Panc1 (cell line): ENCODE measurements around the gene DCXR. TPM values are rescaled to one million over a fixed set of nuclear protein-coding genes. Genes with fewer than 3 reads are reported as not detected.

ENCODE experiments used
- ATAC-seq: fragments of 200-7000 bp; cut with Tn5 transposase; 2 replicates; pipeline ENCODE4 v1.9.1; 2020; ENCODE audit warnings: mild to moderate bottlenecking, moderate library complexity
- BruUV-seq: library from RNA; stranded (reverse); fragments of 400-500 nt; replicated peaks from 2 replicates; lab custom pipeline; 2021; lab: Mats Ljungman, UMichigan
- CTCF ChIA-PET: fragments of 300-600 bp; sonication (Branson Sonifier 250); formaldehyde crosslinking; loops from one replicate; lab custom pipeline; 2022; ENCODE audit warnings: antibody characterized with exemption; lab: Charles Lee
- POLR2A ChIA-PET: fragments of 300-600 bp; sonication (Branson Sonifier 250); formaldehyde crosslinking; loops from one replicate; lab custom pipeline; 2022; ENCODE audit warnings: antibody characterized with exemption; lab: Charles Lee
- DNase-seq: peaks from one replicate; pipeline ENCODE4 v3.0.0-alpha.2; 2010; ENCODE audit warnings: low read depth, low spot score
- H3K27ac ChIP-seq: 2 replicates; pipeline ENCODE4 v1.5.1; 2011; ENCODE audit warnings: mild to moderate bottlenecking, low read length, inconsistent platforms
- H3K27me3 ChIP-seq: fragments of 200-500 bp; sonication (Bioruptor generic); 2 replicates; pipeline ENCODE4 v1.6.0; 2014; ENCODE audit warnings: low read length, inconsistent platforms; ENCODE audit not compliant: control insufficient read depth, insufficient read depth
- H3K36me3 ChIP-seq: fragments of 200-500 bp; sonication (Bioruptor generic); 2 replicates; pipeline ENCODE4 v1.5.1; 2014; ENCODE audit warnings: inconsistent platforms, mild to moderate bottlenecking, low read length, moderate library complexity; ENCODE audit not compliant: control insufficient read depth, insufficient read depth
- H3K4me1 ChIP-seq: 2 replicates; pipeline ENCODE4 v1.5.1; 2011; ENCODE audit warnings: inconsistent platforms, mild to moderate bottlenecking, low read length, moderate library complexity; ENCODE audit not compliant: control insufficient read depth, insufficient read depth
- H3K4me3 ChIP-seq, 2 experiments: 2 replicates each; pipeline ENCODE4 v1.5.1; 2011 to 2012; ENCODE audit warnings: low read depth in 2 of 2, low read length in 2 of 2, mild to moderate bottlenecking in 2 of 2, inconsistent platforms in 1 of 2, moderate library complexity in 1 of 2
- H3K9me3 ChIP-seq: fragments of 200-500 bp; sonication (Bioruptor generic); 2 replicates; pipeline ENCODE4 v1.5.1; 2014; ENCODE audit warnings: low read depth, mild to moderate bottlenecking, inconsistent platforms, low read length, moderate library complexity; ENCODE audit not compliant: control insufficient read depth, insufficient read depth
- CTCF ChIP-seq: fragments of 450-650 bp; IDR thresholded peaks from 2 replicates; pipeline ENCODE4 v1.5.1; 2017; ENCODE audit warnings: mild to moderate bottlenecking
- POLR2AphosphoS5 ChIP-seq: IDR thresholded peaks from 2 replicates; pipeline ENCODE4 v1.6.1; 2012; ENCODE audit warnings: mild to moderate bottlenecking, low read depth, low read length, moderate library complexity
- REST ChIP-seq, 2 experiments: IDR thresholded peaks; 2 replicates each; pipeline ENCODE4 v1.6.1; 2011 to 2012; ENCODE audit warnings: low read depth in 2 of 2, control low read depth in 1 of 2, low read length in 1 of 2, mild to moderate bottlenecking in 1 of 2, moderate library complexity in 1 of 2; ENCODE audit not compliant: insufficient read depth in 1 of 2
- SIN3A ChIP-seq: IDR thresholded peaks from 2 replicates; pipeline ENCODE4 v1.6.1; 2012; ENCODE audit warnings: low read depth, mild to moderate bottlenecking, low read length, moderate library complexity, borderline replicate concordance; ENCODE audit not compliant: insufficient read depth
- TCF7L2 ChIP-seq: IDR thresholded peaks from 2 replicates; pipeline ENCODE4 v1.6.1; 2011; ENCODE audit warnings: mild to moderate bottlenecking, low read depth, low read length, inconsistent platforms
- in situ Hi-C: cut with HindIII; loops from 2 replicates; pipeline ENCODE4 v1.10.0; 2016; ENCODE audit warnings: low sequenced_read_pairs, low pct_unique_long_range_greater_than_20kb
- intact Hi-C: fragments of 100-400 bp; cut with micrococcal nuclease; formaldehyde crosslinking; loops from one replicate; pipeline ENCODE4 v1.10.0; 2022; ENCODE audit not compliant: unreplicated experiment
- total RNA-seq: library from RNA; stranded (reverse); gene quantifications from one replicate; pipeline ENCODE4 v1.2.1, GENCODE V29; 2021; ENCODE audit not compliant: unreplicated experiment

Gene DCXR
- total RNA-seq, 1 experiment from 2014 or later, result 128 TPM

GRCh38 chr17:82052638-82053059 lies 15.2 kb upstream of the DCXR start:
- ChIA-PET POLR2A (interaction anchor here (0.6 kb wide), 1 partner anchor 21 kb away, joined by 4 read pairs; no protein-coding TSS in a partner anchor), CTCF (no interaction called here)
- BruUV-seq, result no TSS peak
- ATAC-seq, result no peak
- intact Hi-C loops, result no loop called here
- Histone ChIP-seq H3K27ac (peak overlapping the region; percentile 82), H3K9me3 (no peaks in the 10 kb centered on the region), H3K4me1 (peaks cover 27% of the 10 kb centered on the region), H3K27me3 (no peaks in the 10 kb centered on the region), H3K36me3 (peaks cover 9% of the 10 kb centered on the region), H3K4me3 (peak overlapping the region; percentile 85 to 99)
- no peak for DNase-seq
- in situ Hi-C loops, result loop anchor here (10.0 kb wide), 1 partner anchor 82 kb away; no protein-coding TSS in a partner anchor
- TF ChIP-seq CTCF (no peak), SIN3A (no peak), POLR2AphosphoS5 (no peak), REST (IDR thresholded peaks at IDR 0.05; ENCODE audit: insufficient read depth in 1 of 2, low read depth in 2 of 2, low read length in 1 of 2) (no peak), TCF7L2 (no peak)

GRCh38 chr17:82051776-82052637 lies 14.5 kb upstream of the DCXR start, which contains the start of the genes GPS1 and RFNG:
Gene GPS1, plus strand, starts transcription at chr17:82051898. Its CDS starts 34 bp downstream, at chr17:82051932.
Gene RFNG, minus strand, starts transcription at chr17:82051811. Its CDS starts 45 bp downstream, at chr17:82051766.
- POLR2A ChIA-PET, result interaction anchor here (0.6 kb wide), 1 partner anchor 21 kb away, joined by 4 read pairs; no protein-coding TSS in a partner anchor
- TF ChIP-seq CTCF, result no peak
- TF ChIP-seq POLR2AphosphoS5, result peak; percentile 48; the same call in 1 of the 2 replicates
- peak; percentile 95; the same call in 1 of the 2 replicates for TF ChIP-seq SIN3A
- TF ChIP-seq REST (IDR thresholded peaks at IDR 0.05; ENCODE audit: insufficient read depth in 1 of 2, low read depth in 2 of 2, low read length in 1 of 2), result no peak
- no peak for TF ChIP-seq TCF7L2
- Histone ChIP-seq H3K36me3 (peaks cover 9% of the 10 kb centered on the region), H3K9me3 (no peaks in the 10 kb centered on the region), H3K27ac (peak within 1 kb of the TSS; percentile 82), H3K27me3 (no peaks in the 10 kb centered on the region), H3K4me1 (peaks cover 21% of the 10 kb centered on the region), H3K4me3 (peak within 1 kb of the TSS; percentile 85 to 99)
- TSS peak; percentile 67 for BruUV-seq
- in situ Hi-C loops, result loop anchor here (10.0 kb wide), 1 partner anchor 83 kb away; no protein-coding TSS in a partner anchor
- intact Hi-C loops, result no loop called here
- no peak for DNase-seq
- CTCF ChIA-PET, result interaction anchor here (0.5 kb wide), 1 partner anchor 99 kb away, joined by 3 read pairs; no protein-coding TSS in a partner anchor
- peak; percentile 86 for ATAC-seq
